NB4 (cell line): ENCODE data around the gene PTGFRN.

Source experiments
- CTCF ChIP-seq: IDR thresholded peaks from one replicate; pipeline ENCODE4 v1.5.1; 2012; ENCODE audit warnings: low read depth, low read length
- MYC ChIP-seq: IDR thresholded peaks from 2 replicates; pipeline ENCODE4 v1.6.1; 2011; ENCODE audit warnings: low read depth, low read length
- POLR2A ChIP-seq: IDR thresholded peaks from 2 replicates; pipeline ENCODE4 v1.6.1; 2011; ENCODE audit warnings: mild to moderate bottlenecking; ENCODE audit not compliant: insufficient read length; ENCODE audit errors: extremely low read depth

GRCh38 chr1:116948046-116948445 lies 38.3 kb downstream of the PTGFRN start:
- TF ChIP-seq CTCF (no peak), POLR2A (no peak), MYC (no peak)
